C4-2B (cell line): ENCODE measurements around the gene TXNDC16.
A peak's percentile ranks its signal among the peaks of the same experiment; 100 is the strongest.

Experiments
- H3K27ac ChIP-seq: fragments of 450-650 bp; 2 replicates; pipeline ENCODE4 v1.5.1; 2017
- CTCF ChIP-seq: fragments of 450-650 bp; conservative IDR thresholded peaks from 2 replicates; pipeline ENCODE4 v1.5.1; 2017; ENCODE audit warnings: mild to moderate bottlenecking
- ZFX ChIP-seq: fragments of 450-650 bp; IDR thresholded peaks from 2 replicates; pipeline ENCODE4 v1.6.1; 2017

Gene TXNDC16

GRCh38 chr14:52402812-52403526 lies 149.3 kb downstream of the TXNDC16 start:
- TF ChIP-seq CTCF = no peak
- no peak for TF ChIP-seq ZFX
- H3K27ac ChIP-seq = no peak overlapping the region

- H3K27ac ChIP-seq = no peak overlapping the region
- TF ChIP-seq ZFX (no peak), CTCF (no peak)
Observed at GRCh38 chr14:52400846-52401245, 151.5 kb downstream of the TXNDC16 start.

GRCh38 chr14:52399921-52400595 lies 152.2 kb downstream of the TXNDC16 start:
- TF ChIP-seq CTCF (peak; percentile 22), ZFX (no peak)

GRCh38 chr14:52399104-52399503 lies 153.2 kb downstream of the TXNDC16 start:
- no peak for TF ChIP-seq ZFX
- TF ChIP-seq CTCF = no peak
- H3K27ac ChIP-seq = no peak overlapping the region

More at GRCh38 chr14:52399921-52400595, 152.2 kb downstream of the TXNDC16 start:
- no peak overlapping the region for H3K27ac ChIP-seq

- H3K27ac ChIP-seq = no peak overlapping the region
- TF ChIP-seq ZFX = no peak
- no peak for TF ChIP-seq CTCF
Observed at GRCh38 chr14:52397844-52398243, 154.5 kb downstream of the TXNDC16 start.

GRCh38 chr14:52395728-52396127 lies 156.6 kb downstream of the TXNDC16 start:
- H3K27ac ChIP-seq = no peak overlapping the region

More at GRCh38 chr14:52395728-52396127, 156.6 kb downstream of the TXNDC16 start:
- TF ChIP-seq ZFX (no peak), CTCF (no peak)
